ENCODE data around the gene SBK3.

- TF ChIP-seq POLR2A (IDR thresholded peaks at IDR 0.05), result no peak
- TF ChIP-seq CTCF (IDR thresholded peaks at IDR 0.05), result no peak
These were observed 43.0 kb downstream of the SBK3 start for GRCh38 chr19:55502197-55502952.

All from stomach (tissue), 4 donors.